GM18502 (cell line): ENCODE measurements around the gene FARP2.
"Not testable (repeated sequence)": the region's sequence is repeated elsewhere in the genome, so short reads cannot be mapped to it uniquely, and the experiment has no call there.

Experiments used
- ATAC-seq: cut with Tn5 transposase; IDR thresholded peaks from one replicate; pipeline ENCODE4 v1.9.1; 2021; ENCODE audit warnings: mild to moderate bottlenecking; ENCODE audit not compliant: unreplicated experiment, poor library complexity

The FARP2 gene

DNA sequence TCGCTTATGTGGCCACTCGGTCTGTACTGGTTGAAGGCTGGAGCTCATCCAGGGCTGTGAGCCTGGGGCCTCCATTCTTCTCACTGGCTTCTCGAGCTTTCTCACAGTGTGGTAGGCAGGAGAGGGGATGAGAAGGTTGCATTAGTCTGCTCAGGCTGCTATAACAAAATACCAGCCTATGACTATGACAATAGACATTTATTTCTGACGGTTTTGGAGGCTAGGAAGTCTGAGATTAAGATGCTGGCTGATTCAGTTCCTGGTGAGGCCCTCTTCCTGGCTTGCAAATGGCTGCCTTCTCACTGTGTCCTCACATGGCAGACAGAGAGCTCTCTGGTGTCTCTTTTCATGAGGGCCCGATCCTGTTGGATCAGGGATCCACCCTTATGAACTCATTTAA lies 158.5 kb downstream of the FARP2 start:
- no peak for ATAC-seq

GRCh38 chr2:241514986-241515737 lies 159.1 kb downstream of the FARP2 start:
- no peak for ATAC-seq

DNA sequence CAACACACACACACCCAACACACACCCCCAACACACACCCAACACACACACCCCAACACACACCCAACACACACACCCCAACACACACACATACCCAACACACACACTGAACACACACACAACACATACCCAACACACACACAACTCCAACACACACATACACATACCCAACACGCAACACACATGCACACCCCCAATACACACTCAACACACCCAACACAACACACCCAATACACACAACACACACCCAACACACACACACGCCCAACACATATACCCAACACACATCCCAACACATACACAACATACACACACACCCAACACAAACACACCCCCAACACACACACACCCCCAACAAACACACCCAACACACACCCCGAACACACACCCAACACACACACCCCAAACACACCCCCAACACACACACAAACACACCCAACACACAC lies 160.5 kb downstream of the FARP2 start:
- ATAC-seq = no peak

GRCh38 chr2:241517297-241517696 lies 161.2 kb downstream of the FARP2 start:
- no peak for ATAC-seq

- no peak for ATAC-seq
Observed at GRCh38 chr2:241519669-241520068, 163.6 kb downstream of the FARP2 start.

DNA sequence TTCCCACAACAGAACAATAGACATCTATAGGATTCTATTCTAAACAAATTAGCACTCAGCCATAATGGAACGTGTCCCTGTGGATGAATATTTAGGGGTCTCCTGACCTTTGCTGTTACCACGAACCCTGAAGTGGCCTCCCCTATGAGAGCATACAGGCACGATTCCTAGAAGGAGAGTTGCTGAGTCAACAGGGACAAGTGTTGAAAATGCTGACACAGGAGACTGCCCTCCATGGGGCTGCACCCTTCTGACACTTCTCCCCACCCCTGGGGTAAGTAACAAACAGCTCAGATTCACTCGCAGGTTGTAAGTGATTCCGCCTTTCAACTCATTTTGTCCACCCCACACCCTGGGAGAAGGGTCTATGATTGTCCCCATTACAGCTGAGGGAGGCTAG lies 166.4 kb downstream of the FARP2 start:
- no peak for ATAC-seq

DNA sequence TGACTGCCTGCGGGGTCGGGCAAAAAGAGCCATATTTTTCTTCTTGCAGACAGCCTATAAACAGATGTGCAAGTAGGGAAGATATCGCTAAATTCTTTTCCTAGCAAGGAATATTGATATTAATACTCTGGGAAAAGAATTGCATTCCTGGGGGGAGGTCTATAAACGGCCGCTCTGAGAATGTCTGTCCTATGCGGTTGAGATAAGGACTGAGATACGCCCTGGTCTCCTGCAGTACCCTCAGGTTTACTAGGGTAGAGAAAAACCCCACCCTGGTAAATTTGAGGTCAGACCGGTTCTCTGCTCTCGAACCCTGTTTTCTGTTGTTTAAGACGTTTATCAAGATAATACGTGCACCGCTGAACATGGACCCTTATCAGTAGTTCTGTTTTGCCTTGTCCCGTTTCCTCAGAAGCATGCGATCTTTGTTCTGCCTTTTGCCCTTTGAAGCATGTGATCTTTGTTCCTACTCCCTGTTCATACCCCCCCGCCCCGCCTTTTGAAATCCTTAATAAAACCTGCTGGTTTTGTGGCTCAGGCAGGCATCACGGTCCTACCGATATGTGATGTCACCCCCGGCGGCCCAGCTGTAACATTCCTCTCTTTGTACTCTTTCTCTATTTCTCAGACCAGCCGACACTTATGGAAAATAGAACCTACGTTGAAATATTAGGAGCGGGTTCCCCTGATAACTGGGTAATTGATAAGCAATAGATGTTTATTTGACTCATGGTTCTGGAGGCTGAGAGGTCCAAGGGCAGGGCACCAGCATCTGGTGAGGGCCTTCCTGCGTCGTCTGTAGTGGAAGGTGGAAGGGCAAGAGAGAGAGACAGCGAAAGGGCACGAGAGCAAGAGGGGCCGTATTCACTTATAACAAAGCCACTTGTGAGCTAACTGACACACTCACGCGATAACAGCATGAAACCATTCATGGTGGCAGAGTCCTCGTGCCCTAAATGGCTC lies 170.0 kb downstream of the FARP2 start:
- ATAC-seq = not testable (repeated sequence)

DNA sequence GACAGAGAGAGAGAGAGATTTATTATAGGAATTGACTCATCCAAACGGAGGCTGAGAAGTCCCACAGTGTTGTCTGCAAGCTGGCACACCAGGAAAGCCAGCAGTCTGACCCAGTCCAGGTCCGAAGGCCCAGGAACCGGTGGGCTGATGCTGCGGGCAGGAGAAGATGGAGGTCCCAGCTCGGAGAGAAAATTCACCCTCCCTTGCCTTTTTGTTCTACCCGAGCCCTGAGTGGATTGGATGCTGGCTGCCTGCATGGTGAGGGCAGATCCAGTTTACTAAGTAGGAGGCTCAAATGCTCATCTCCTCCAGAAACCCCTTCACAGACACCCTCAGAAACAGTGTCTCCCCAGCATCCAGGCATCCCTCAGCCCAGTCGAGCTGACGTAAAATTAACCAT lies 174.5 kb downstream of the FARP2 start:
- no peak for ATAC-seq

GRCh38 chr2:241531161-241531722 lies 175.2 kb downstream of the FARP2 start:
- no peak for ATAC-seq

- ATAC-seq = no peak
Observed at GRCh38 chr2:241532168-241532567, 176.1 kb downstream of the FARP2 start.

- ATAC-seq = no peak
Observed at GRCh38 chr2:241532733-241533601, 176.9 kb downstream of the FARP2 start.

DNA sequence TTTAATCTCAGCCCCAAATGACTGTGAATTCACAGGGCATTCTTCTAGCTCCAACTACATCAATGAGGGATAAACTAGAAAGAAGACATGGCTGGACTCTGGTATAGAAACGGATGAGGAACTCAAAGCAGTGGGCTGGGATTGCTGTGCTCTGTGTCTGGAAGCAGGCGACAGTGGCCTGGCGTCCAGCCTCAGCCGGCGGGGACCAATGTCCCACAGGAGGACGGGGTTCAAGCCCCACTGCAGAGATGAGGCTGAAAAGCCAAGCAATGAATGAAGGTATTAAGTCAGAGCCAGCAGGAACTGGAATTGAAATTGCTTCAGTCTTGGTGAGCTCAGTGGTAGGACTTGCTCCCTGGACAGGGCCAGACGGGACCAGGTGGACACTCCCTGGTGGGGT lies 178.2 kb downstream of the FARP2 start:
- no peak for ATAC-seq

DNA sequence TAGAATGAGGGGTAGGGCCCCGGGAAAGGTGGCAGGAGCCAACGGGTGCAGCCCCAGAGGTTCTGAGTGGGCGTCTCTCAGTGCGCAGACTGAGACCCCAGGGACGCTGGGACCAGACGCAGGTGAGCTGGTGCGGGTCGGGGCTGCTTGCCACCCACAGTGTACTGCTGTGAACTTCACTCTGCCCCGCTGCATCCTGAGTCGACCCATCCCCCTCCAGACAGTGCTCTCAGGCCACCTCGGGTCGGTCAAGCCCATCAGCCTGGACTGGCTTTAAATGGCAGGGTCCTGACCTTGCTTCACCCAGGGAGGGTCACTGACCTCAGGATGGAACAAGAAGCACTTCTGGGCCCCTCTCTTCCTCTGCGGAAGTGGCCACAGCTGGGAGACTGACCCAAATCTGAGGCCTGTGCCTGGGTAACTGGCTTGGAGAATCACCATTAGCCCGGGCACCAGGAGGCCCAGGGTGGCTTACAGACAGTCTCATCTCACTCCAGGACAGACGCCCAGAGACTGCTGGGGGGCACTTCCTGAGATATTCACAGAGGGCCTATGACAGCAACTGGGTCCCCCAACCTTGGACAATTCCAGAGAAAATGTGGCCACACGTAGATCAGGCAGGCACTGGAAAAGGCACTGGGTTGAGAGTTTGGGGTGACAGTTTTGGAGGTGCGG lies 178.8 kb downstream of the FARP2 start:
- ATAC-seq = no peak

GRCh38 chr2:241535871-241536655 lies 180.0 kb downstream of the FARP2 start:
- ATAC-seq = no peak

DNA sequence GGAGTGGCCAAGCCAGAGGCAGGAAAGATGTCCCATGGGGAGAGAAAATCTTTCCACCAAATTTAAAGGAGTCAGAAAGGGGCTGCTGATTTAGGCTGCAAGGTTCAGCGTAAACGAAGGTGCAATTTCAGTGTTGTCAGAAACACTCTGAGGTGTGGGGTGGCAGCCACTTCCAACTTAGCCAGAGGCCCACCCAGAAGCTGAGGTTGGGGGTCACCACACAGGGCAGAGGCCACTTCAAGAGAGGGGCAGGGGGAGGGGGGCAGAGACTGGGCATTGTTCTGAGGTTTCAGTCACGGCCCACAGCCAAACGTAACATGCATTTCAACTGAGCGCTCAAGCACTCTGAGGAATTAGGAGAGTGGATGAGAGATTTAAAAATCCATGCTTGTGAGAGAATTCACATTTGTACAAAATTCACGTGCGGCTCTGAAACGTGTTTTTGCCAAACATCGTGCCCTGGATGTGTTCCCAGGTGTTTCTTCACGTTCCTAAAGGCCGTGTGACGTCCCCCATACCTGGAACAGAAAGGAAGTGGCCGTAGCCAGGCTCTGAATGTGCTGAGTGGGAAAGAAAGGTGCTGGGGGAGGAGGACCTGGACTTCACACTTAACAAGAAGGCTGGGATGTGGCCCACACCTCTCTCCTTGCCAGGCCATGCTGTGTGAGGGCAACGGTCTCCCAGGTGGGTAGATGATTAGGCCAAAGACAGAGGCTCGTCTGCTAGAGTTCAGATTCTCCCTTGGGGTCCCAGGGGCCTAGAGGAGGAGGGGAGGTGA lies 182.9 kb downstream of the FARP2 start:
- ATAC-seq = no peak

DNA sequence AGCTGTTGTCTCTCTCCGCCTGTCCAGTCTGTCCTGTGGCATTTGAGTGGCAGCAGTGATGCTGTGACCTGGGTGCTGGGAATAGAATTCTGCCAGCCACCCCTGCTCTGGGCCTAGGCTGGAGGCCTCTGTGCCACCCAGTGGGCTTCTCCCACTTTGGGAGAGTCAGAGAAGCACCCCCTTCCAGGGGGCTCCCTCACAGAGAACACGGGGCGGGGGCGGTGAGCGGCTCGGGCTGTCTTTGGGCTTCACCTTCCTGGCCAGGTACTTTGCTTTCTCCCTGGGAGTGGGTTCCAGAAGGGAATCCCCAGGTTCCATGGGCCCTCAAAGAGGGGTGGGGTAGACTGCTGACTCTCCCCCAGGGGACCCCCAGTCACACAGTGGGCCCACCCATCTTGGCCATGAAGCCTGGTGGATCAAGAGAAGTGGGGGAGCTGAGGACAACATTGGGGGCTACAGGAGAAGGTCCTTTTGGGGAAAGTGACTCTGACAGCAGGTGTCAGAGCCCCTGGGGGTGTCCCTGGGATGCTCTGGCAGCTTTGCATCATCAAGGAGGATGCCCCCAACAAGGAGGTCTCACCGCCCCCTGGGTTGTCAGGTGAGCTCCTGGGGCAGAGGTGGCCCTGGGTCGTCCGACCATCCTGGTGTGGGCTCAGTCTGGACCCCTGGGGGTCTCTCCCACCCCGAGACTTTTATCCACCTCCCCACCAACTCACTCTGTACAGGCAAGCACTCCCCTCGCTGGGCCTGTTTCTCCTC lies 183.7 kb downstream of the FARP2 start:
- no peak for ATAC-seq

- no peak for ATAC-seq
Observed at GRCh38 chr2:241540401-241540770, 184.3 kb downstream of the FARP2 start.
